ENCODE measurements around the gene ACOXL. TPM values are rescaled to one million over a fixed set of nuclear protein-coding genes. Genes with fewer than 3 reads are reported as not detected.

ACOXL gene
- total and polyA plus RNA-seq, 10 of the 15 experiments (the other 5 are each of a cell fraction or from before 2014, with no cell fraction given), result 0.05 to 1.3 (median 0.71) TPM

DNA sequence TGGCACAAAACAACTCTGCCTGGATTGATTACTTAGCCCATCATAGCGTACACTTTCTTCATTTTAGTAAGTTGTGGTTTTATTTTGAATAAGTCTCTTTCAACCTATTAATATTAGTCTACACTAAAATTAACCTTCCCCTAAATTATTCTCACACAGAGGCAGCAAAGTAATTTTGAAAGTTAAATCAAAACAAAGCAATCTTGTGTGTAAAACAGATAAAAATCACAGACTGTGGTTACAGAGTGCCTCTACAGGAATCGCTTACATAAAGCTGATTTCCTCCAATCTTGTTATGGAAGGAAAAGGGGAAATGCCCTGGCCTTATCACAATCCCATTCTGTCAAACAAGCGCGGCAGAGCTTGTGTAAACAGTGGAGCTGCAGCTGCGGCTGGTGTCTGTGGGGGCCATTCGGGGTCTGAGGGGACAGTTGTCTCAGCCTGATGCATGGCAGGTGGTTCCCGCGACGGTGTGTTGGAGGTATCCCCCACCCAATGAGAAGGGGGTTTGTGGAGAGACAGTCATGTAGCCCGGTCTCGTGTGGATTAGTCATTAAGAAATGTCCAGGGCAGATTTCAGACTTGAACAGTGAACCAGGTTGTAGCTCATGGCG, 430.5 kb downstream of the ACOXL start (continued):
- TF ChIP-seq, protein P1, sequence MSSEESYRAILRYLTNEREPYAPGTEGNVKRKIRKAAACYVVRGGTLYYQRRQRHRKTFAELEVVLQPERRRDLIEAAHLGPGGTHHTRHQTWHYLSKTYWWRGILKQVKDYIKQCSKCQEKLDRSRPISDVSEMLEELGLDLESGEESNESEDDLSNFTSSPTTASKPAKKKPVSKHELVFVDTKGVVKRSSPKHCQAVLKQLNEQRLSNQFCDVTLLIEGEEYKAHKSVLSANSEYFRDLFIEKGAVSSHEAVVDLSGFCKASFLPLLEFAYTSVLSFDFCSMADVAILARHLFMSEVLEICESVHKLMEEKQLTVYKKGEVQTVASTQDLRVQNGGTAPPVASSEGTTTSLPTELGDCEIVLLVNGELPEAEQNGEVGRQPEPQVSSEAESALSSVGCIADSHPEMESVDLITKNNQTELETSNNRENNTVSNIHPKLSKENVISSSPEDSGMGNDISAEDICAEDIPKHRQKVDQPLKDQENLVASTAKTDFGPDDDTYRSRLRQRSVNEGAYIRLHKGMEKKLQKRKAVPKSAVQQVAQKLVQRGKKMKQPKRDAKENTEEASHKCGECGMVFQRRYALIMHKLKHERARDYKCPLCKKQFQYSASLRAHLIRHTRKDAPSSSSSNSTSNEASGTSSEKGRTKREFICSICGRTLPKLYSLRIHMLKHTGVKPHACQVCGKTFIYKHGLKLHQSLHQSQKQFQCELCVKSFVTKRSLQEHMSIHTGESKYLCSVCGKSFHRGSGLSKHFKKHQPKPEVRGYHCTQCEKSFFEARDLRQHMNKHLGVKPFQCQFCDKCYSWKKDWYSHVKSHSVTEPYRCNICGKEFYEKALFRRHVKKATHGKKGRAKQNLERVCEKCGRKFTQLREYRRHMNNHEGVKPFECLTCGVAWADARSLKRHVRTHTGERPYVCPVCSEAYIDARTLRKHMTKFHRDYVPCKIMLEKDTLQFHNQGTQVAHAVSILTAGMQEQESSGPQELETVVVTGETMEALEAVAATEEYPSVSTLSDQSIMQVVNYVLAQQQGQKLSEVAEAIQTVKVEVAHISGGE (CRISPR knock-in tag; IDR thresholded peaks at IDR 0.05), result no peak
- TF ChIP-seq IKZF1 (conservative IDR thresholded peaks at IDR 0.05), result no peak

DNA sequence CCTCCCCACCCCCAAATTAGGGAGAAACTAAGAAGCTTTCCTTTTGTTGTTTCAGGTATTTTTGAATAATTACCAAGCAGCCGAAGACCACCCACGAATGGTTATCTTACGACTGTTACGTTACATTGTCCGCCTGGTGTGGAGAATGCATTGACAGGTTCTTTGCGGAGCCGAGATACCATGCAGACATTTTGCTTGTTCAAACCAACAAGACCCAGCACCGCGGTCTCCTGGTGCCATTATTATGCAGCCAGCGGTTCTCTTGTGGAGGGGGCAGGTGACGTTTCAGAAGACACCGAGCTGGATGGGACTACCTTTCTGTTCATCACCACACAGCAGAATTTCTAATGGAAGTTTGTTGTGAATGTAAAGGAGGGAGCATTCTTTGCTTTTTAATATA, 431.7 kb downstream of the ACOXL start:
- FAIRE-seq (no peak), ATAC-seq (no peak), DNase-seq (ENCODE audit: low read depth, low spot score) (no peak)
- BruUV-seq (replicated peaks), result no TSS peak
- intact Hi-C loops (cut with micrococcal nuclease; ENCODE audit: unreplicated experiment) (no loop called here), in situ Hi-C loops (cut with MboI) (no loop called here)
- H3K9me3 ChIP-seq (replicated peaks; ENCODE audit: control insufficient read depth, insufficient read depth, low read length), result no peaks in the 10 kb centered on the region
- H2AFZ ChIP-seq (ENCODE audit: control insufficient read depth, low read depth, low read length), result no peak overlapping the region
- no peaks in the 10 kb centered on the region for H3K79me2 ChIP-seq (ENCODE audit: control insufficient read depth, insufficient read depth, low read length)
- peaks cover 0 to 2% of the 10 kb centered on the region in 2 experiments; a peak in 1 of 4 replicates for H3K27me3 ChIP-seq (replicated peaks in 1 of 2; ENCODE audit: control insufficient read depth in 2 of 2, insufficient read depth in 2 of 2, low read length in 1 of 2)
- SMC1A ChIA-PET (ENCODE audit: uncharacterized antibody, unreplicated experiment), result interaction anchor here (1.0 to 1.4 kb wide), 3 partner anchors 21 to 74 kb away, joined by 3 to 4 read pairs (median 3); partner anchors contain the start of gene BCL2L11
- CTCF ChIA-PET, result interaction anchor here (1.5 kb wide), 1 partner anchor 15 kb away, joined by 4 read pairs; no protein-coding TSS in a partner anchor
- H3K4me3 ChIP-seq, result no peak overlapping the region
- no peak overlapping the region for H3K9ac ChIP-seq (ENCODE audit: control insufficient read depth, insufficient read depth, low read length)
- H3K4me1 ChIP-seq (ENCODE audit: control insufficient read depth, insufficient read depth, low read length), result peaks cover 16% of the 10 kb centered on the region
- TF ChIP-seq TCF7 (IDR thresholded peaks at IDR 0.05; ENCODE audit: borderline replicate concordance) (no peak), CHD2 (IDR thresholded peaks at IDR 0.05; ENCODE audit: borderline replicate concordance, low read depth, low read length) (no peak), POLR2AphosphoS2 (IDR thresholded peaks at IDR 0.05; ENCODE audit: low read depth, low read length) (no peak), FOS (IDR thresholded peaks at IDR 0.05; ENCODE audit: borderline replicate concordance, extremely low read depth, insufficient read length) (no peak), JUND (IDR thresholded peaks at IDR 0.05; ENCODE audit: low read depth, low read length) (no peak), MEF2B (IDR thresholded peaks at IDR 0.05; ENCODE audit: partially characterized antibody, poor library complexity, severe bottlenecking) (no peak), PML (IDR thresholded peaks at IDR 0.05; ENCODE audit: low read length) (no peak)
- TF ChIP-seq, protein P2, sequence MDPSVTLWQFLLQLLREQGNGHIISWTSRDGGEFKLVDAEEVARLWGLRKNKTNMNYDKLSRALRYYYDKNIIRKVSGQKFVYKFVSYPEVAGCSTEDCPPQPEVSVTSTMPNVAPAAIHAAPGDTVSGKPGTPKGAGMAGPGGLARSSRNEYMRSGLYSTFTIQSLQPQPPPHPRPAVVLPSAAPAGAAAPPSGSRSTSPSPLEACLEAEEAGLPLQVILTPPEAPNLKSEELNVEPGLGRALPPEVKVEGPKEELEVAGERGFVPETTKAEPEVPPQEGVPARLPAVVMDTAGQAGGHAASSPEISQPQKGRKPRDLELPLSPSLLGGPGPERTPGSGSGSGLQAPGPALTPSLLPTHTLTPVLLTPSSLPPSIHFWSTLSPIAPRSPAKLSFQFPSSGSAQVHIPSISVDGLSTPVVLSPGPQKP (IDR thresholded peaks at IDR 0.05; ENCODE audit: low read depth, low read length), result no peak
- TF ChIP-seq, protein P3, sequence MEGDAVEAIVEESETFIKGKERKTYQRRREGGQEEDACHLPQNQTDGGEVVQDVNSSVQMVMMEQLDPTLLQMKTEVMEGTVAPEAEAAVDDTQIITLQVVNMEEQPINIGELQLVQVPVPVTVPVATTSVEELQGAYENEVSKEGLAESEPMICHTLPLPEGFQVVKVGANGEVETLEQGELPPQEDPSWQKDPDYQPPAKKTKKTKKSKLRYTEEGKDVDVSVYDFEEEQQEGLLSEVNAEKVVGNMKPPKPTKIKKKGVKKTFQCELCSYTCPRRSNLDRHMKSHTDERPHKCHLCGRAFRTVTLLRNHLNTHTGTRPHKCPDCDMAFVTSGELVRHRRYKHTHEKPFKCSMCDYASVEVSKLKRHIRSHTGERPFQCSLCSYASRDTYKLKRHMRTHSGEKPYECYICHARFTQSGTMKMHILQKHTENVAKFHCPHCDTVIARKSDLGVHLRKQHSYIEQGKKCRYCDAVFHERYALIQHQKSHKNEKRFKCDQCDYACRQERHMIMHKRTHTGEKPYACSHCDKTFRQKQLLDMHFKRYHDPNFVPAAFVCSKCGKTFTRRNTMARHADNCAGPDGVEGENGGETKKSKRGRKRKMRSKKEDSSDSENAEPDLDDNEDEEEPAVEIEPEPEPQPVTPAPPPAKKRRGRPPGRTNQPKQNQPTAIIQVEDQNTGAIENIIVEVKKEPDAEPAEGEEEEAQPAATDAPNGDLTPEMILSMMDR (IDR thresholded peaks at IDR 0.05 in 2 of 3, conservative IDR thresholded peaks at IDR 0.05 in 1 of 3; ENCODE audit: control insufficient read depth in 2 of 3, extremely low read depth in 1 of 3, insufficient read depth in 1 of 3, low read depth in 3 of 3, low read length in 3 of 3), result no peak
- TF ChIP-seq, protein P4, sequence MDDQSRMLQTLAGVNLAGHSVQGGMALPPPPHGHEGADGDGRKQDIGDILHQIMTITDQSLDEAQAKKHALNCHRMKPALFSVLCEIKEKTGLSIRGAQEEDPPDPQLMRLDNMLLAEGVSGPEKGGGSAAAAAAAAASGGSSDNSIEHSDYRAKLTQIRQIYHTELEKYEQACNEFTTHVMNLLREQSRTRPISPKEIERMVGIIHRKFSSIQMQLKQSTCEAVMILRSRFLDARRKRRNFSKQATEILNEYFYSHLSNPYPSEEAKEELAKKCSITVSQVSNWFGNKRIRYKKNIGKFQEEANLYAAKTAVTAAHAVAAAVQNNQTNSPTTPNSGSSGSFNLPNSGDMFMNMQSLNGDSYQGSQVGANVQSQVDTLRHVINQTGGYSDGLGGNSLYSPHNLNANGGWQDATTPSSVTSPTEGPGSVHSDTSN (IDR thresholded peaks at IDR 0.05; ENCODE audit: insufficient replicate concordance, low read depth, low read length), result no peak
- H3K36me3 ChIP-seq (ENCODE audit: control insufficient read depth in 2 of 2, insufficient read depth in 2 of 2, low read length in 1 of 2), result peaks cover 0 to 15% of the 10 kb centered on the region in 2 experiments; a peak in 3 of 4 replicates
- POLR2A ChIA-PET, result interaction anchor here (0.9 kb wide), 1 partner anchor 21 kb away, joined by 8 read pairs; no protein-coding TSS in a partner anchor
- H4K20me1 ChIP-seq (ENCODE audit: control insufficient read depth, insufficient read depth), result no peaks in the 10 kb centered on the region
- RAD21 ChIA-PET (ENCODE audit: unreplicated experiment), result no interaction called here
- no peak overlapping the region for H3K4me2 ChIP-seq (ENCODE audit: control insufficient read depth, insufficient read depth)
- no peak overlapping the region for H3K27ac ChIP-seq (ENCODE audit: control insufficient read depth, insufficient read depth)
- WGBS (ENCODE audit: insufficient coverage, insufficient replicate concordance, low lambda C conversion rate, missing lambda C conversion rate), result 94% methylated on average over 12 of the region's 12 CpGs

Data from GM12878 (cell line).